ENCODE results near the gene PGR.

DNA sequence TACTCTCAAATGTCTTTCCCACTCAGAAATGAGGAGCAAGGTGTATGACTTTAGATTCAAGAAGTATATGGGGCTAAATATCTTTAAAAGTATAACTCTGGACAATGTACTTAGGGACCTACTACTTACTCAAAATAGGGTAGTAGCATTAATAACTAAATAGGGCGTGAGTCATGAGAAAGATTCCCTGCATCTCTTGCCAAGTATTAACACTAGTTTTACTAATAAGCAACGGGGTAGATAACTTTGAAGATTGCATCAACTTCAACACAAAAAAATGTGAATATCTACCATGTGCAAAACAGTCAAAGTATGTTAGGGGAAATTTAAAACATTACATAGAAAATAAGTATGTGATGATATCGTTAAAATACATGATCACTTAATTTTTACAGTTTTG lies 99.6 kb downstream of the PGR start:
- no peak for TF ChIP-seq CTCF (conservative IDR thresholded peaks at IDR 0.05)
- no peak for TF ChIP-seq ZFX (IDR thresholded peaks at IDR 0.05)

Data from C4-2B (cell line).